H9 (cell line): ENCODE data around the gene FAM228B. TPM values are rescaled to one million over a fixed set of nuclear protein-coding genes. Genes with fewer than 3 reads are reported as not detected.

Experiments
- DNase-seq: peaks from one replicate; pipeline ENCODE4 v3.0.0-alpha.2; 2017
- H2AFZ ChIP-seq: one replicate; pipeline ENCODE4 v1.6.1; 2013; ENCODE audit warnings: mild to moderate bottlenecking, low read length, control low read depth, moderate library complexity
- H2AK5ac ChIP-seq: 2 replicates; pipeline ENCODE4 v1.6.1; 2013; ENCODE audit warnings: low read length, control low read depth, mixed read lengths; ENCODE audit not compliant: insufficient read length
- H2BK120ac ChIP-seq: one replicate; pipeline ENCODE4 v1.6.1; 2013; ENCODE audit warnings: low read depth, mild to moderate bottlenecking, low read length, control low read depth, inconsistent platforms; ENCODE audit not compliant: poor library complexity, severe bottlenecking
- H2BK12ac ChIP-seq: 2 replicates; pipeline ENCODE4 v1.6.1; 2013; ENCODE audit warnings: low read length, control low read depth, mixed read lengths, low read depth; ENCODE audit not compliant: insufficient read length
- H2BK15ac ChIP-seq: 2 replicates; pipeline ENCODE4 v1.6.1; 2013; ENCODE audit warnings: low read depth, low read length, control low read depth
- H2BK20ac ChIP-seq: one replicate; pipeline ENCODE4 v1.6.1; 2013; ENCODE audit warnings: low read depth, mild to moderate bottlenecking, low read length, control low read depth, inconsistent platforms; ENCODE audit not compliant: poor library complexity, severe bottlenecking
- H2BK5ac ChIP-seq: 2 replicates; pipeline ENCODE4 v1.6.1; 2013; ENCODE audit warnings: low read length, control low read depth, mixed read lengths; ENCODE audit not compliant: insufficient read length
- H3K14ac ChIP-seq: 2 replicates; pipeline ENCODE4 v1.6.1; 2013; ENCODE audit warnings: low read length, control low read depth; ENCODE audit not compliant: insufficient read depth
- H3K18ac ChIP-seq: 2 replicates; pipeline ENCODE4 v1.6.1; 2013; ENCODE audit warnings: low read depth, mild to moderate bottlenecking, mixed read lengths, low read length, control low read depth; ENCODE audit not compliant: insufficient read length
- H3K23ac ChIP-seq: 2 replicates; pipeline ENCODE4 v1.6.1; 2013; ENCODE audit warnings: low read length, control low read depth, mixed read lengths, low read depth; ENCODE audit not compliant: insufficient read length
- H3K23me2 ChIP-seq: 2 replicates; pipeline ENCODE4 v1.6.1; 2013; ENCODE audit warnings: low read depth, mild to moderate bottlenecking, mixed read lengths, low read length, control low read depth; ENCODE audit not compliant: insufficient read length, poor library complexity, severe bottlenecking
- H3K27ac ChIP-seq: 2 replicates; pipeline ENCODE4 v1.5.1; 2013; ENCODE audit warnings: low read length, control low read depth, mixed read lengths, low read depth; ENCODE audit not compliant: insufficient read length
- H3K27me3 ChIP-seq: 2 replicates; pipeline ENCODE4 v1.6.1; 2013; ENCODE audit warnings: low read length, control low read depth, inconsistent platforms; ENCODE audit not compliant: insufficient read depth
- H3K4ac ChIP-seq: 2 replicates; pipeline ENCODE4 v1.6.1; 2013; ENCODE audit warnings: low read depth, mild to moderate bottlenecking, control low read depth, inconsistent platforms, low read length, moderate library complexity
- H3K4me1 ChIP-seq: 2 replicates; pipeline ENCODE4 v1.6.1; 2013; ENCODE audit warnings: low read length, control low read depth, inconsistent platforms; ENCODE audit not compliant: insufficient read depth
- H3K4me2 ChIP-seq: 2 replicates; pipeline ENCODE4 v1.6.1; 2013; ENCODE audit warnings: low read length, control low read depth, mixed read lengths; ENCODE audit not compliant: insufficient read length, insufficient read depth
- H3K56ac ChIP-seq: 2 replicates; pipeline ENCODE4 v1.6.1; 2013; ENCODE audit warnings: low read depth, mild to moderate bottlenecking, mixed read lengths, low read length, control low read depth; ENCODE audit not compliant: insufficient read length
- H3K79me1 ChIP-seq: 2 replicates; pipeline ENCODE4 v1.6.1; 2013; ENCODE audit warnings: low read depth, mild to moderate bottlenecking, moderate library complexity, low read length, control low read depth, inconsistent platforms; ENCODE audit not compliant: insufficient read depth, poor library complexity, severe bottlenecking
- H3K79me2 ChIP-seq: 2 replicates; pipeline ENCODE4 v1.6.1; 2013; ENCODE audit warnings: low read length, control low read depth, inconsistent platforms; ENCODE audit not compliant: insufficient read depth
- H3K9ac ChIP-seq: 2 replicates; pipeline ENCODE4 v1.6.1; 2013; ENCODE audit warnings: low read length, control low read depth, mixed read lengths; ENCODE audit not compliant: insufficient read length; ENCODE audit errors: extremely low read depth
- H3K9me3 ChIP-seq: one replicate; pipeline ENCODE4 v1.6.1; 2013; ENCODE audit warnings: low read depth, low read length, inconsistent platforms; ENCODE audit not compliant: control insufficient read depth
- H3T11ph ChIP-seq: one replicate; pipeline ENCODE4 v1.6.1; 2013; ENCODE audit warnings: mild to moderate bottlenecking, low read length, control low read depth, inconsistent platforms
- H4K20me1 ChIP-seq: one replicate; pipeline ENCODE4 v1.6.1; 2013; ENCODE audit not compliant: control insufficient read depth, insufficient read length, insufficient read depth
- H4K5ac ChIP-seq: 2 replicates; pipeline ENCODE4 v1.6.1; 2013; ENCODE audit warnings: low read depth, mild to moderate bottlenecking, mixed read lengths, low read length, control low read depth; ENCODE audit not compliant: insufficient read length
- H4K8ac ChIP-seq: replicated peaks from 2 replicates; pipeline ENCODE4 v1.6.1; 2013; ENCODE audit warnings: low read length, control low read depth, mixed read lengths, low read depth; ENCODE audit not compliant: insufficient read length
- H4K91ac ChIP-seq: 2 replicates; pipeline ENCODE4 v1.6.1; 2013; ENCODE audit warnings: low read depth, mild to moderate bottlenecking, moderate library complexity, mixed read lengths, low read length, control low read depth; ENCODE audit not compliant: insufficient read length
- H3K27ac Mint-ChIP-seq, 3 experiments: 2 replicates in 2 of 3; 3 replicates in 1 of 3; pipeline ENCODE4 v1.8.0; 2020 to 2021; ENCODE audit warnings: mixed read lengths in 3 of 3, mild to moderate bottlenecking in 1 of 3, moderate library complexity in 1 of 3
- H3K27me3 Mint-ChIP-seq: 2 replicates; pipeline ENCODE4 v1.8.0; 2021; ENCODE audit warnings: low read depth, mild to moderate bottlenecking, moderate library complexity, mixed read lengths
- H3K36me3 Mint-ChIP-seq, 3 experiments: 2 replicates in 2 of 3; 3 replicates in 1 of 3; pipeline ENCODE4 v1.8.0; 2020 to 2021; ENCODE audit warnings: low read depth in 3 of 3, mixed read lengths in 3 of 3; ENCODE audit not compliant: insufficient read depth in 1 of 3
- H3K4me1 Mint-ChIP-seq, 2 experiments: 2 replicates each; pipeline ENCODE4 v1.8.0; 2020; ENCODE audit warnings: mixed read lengths in 2 of 2
- H3K4me3 Mint-ChIP-seq, 2 experiments: 2 replicates in 1 of 2; 3 replicates in 1 of 2; pipeline ENCODE4 v1.8.0; 2020 to 2021; ENCODE audit warnings: mild to moderate bottlenecking in 2 of 2, mixed read lengths in 2 of 2, moderate library complexity in 1 of 2
- H3K9me3 Mint-ChIP-seq, 2 experiments: 2 replicates in 1 of 2; 3 replicates in 1 of 2; pipeline ENCODE4 v1.8.0; 2020; ENCODE audit warnings: mild to moderate bottlenecking in 2 of 2, mixed read lengths in 2 of 2, moderate library complexity in 1 of 2
- CTCF ChIP-seq: fragments of 200-600 bp; sonication (generic); conservative IDR thresholded peaks from 3 replicates; pipeline ENCODE4 v1.8.0; 2021; ENCODE audit warnings: antibody characterized with exemption, mild to moderate bottlenecking
- whole genome bisulfite sequencing: extraction: QIAGEN DNeasy Blood & Tissue Kit; methylation state at CpG from one replicate; pipeline ENCODE4 v1.1.7; 2013; ENCODE audit warnings: missing lambda C conversion rate, low lambda C conversion rate, mixed read lengths; ENCODE audit not compliant: insufficient read length; ENCODE audit errors: extremely low coverage; 5-methylcytosine and 5-hydroxymethylcytosine counted together
- total RNA-seq: library from RNA; stranded (reverse); gene quantifications from 2 replicates; pipeline ENCODE4 v1.2.1, GENCODE V29; 2021

FAM228B gene
- total RNA-seq, 1 experiment from 2014 or later = 6.5 TPM

GRCh38 chr2:24076849-24077534, 46.3 kb upstream of the FAM228B start:
- Mint-ChIP-seq H3K27me3 (no peaks in the 10 kb centered on the region), H3K4me1 (peaks cover 17 to 19% of the 10 kb centered on the region in 2 experiments), H3K4me3 (peak overlapping the region; percentile 77 to 97), H3K9me3 (no peaks in the 10 kb centered on the region), H3K36me3 (peaks cover 19 to 53% (median 51%) of the 10 kb centered on the region in 3 experiments), H3K27ac (peak overlapping the region; percentile 31 to 91 (median 90); a peak in 5 of 7 replicates)
- Histone ChIP-seq H2AFZ (no peak overlapping the region), H3K14ac (peak overlapping the region; percentile 73), H3K18ac (peak overlapping the region; percentile 6), H3K9ac (peak overlapping the region; percentile 50), H3K4me1 (peaks cover 3% of the 10 kb centered on the region; the same call in 1 of the 2 replicates), H3K4ac (no peak overlapping the region), H2BK120ac (no peak overlapping the region), H3K56ac (no peak overlapping the region), H4K91ac (no peak overlapping the region), H3K27me3 (no peaks in the 10 kb centered on the region), H3K79me1 (no peaks in the 10 kb centered on the region), H3K23me2 (peaks cover 11% of the 10 kb centered on the region), H2AK5ac (no peak overlapping the region), H4K8ac (no peak overlapping the region), H3K27ac (no peak overlapping the region), H2BK15ac (no peak overlapping the region), H3T11ph (no peak overlapping the region), H2BK12ac (no peak overlapping the region), H2BK20ac (no peak overlapping the region), H3K79me2 (no peaks in the 10 kb centered on the region; the same call in 1 of the 2 replicates), H3K9me3 (no peaks in the 10 kb centered on the region), H2BK5ac (no peak overlapping the region), H3K4me2 (peak overlapping the region; percentile 74), H4K20me1 (no peaks in the 10 kb centered on the region), H3K23ac (no peak overlapping the region), H4K5ac (no peak overlapping the region)
- no peak for TF ChIP-seq CTCF
- DNase-seq = no peak
- no CpG with 5 or more reads among the region's 41 CpGs for WGBS
